ENCODE measurements around the gene TULP4. TPM values are rescaled to one million over a fixed set of nuclear protein-coding genes. Genes with fewer than 3 reads are reported as not detected.
"Not testable (repeated sequence)": the region's sequence is repeated elsewhere in the genome, so short reads cannot be mapped to it uniquely, and the experiment has no call there.

TULP4 gene
- total RNA-seq, 2 donors from 2014 or later, result 19.5 to 20.8 TPM

- no peak overlapping the region for H3K27ac Mint-ChIP-seq
- peaks cover 0 to 4% of the 10 kb centered on the region in 2 donors for H3K9me3 Mint-ChIP-seq
Observed at GRCh38 chr6:158340252-158340651, 28.0 kb downstream of the TULP4 start.

GRCh38 chr6:158344534-158344933 lies 32.3 kb downstream of the TULP4 start:
- ATAC-seq (replicated peaks in 1 of 2), result peak; percentile 92 to 97
- peaks cover 4 to 7% of the 10 kb centered on the region in 2 donors for H3K9me3 Mint-ChIP-seq
- H3K4me3 Mint-ChIP-seq, result peak overlapping the region in 1 of 2 donors; percentile 48
- H3K36me3 Mint-ChIP-seq (ENCODE audit: insufficient read depth in 2 of 2), result peaks cover 10 to 16% of the 10 kb centered on the region in 2 donors
- DNase-seq, result peak; percentile 23 to 54
- H3K27ac Mint-ChIP-seq, result peak overlapping the region; percentile 30
- H3K27me3 Mint-ChIP-seq (ENCODE audit: low read depth), result no peaks in the 10 kb centered on the region
- peaks cover 22% of the 10 kb centered on the region for H3K4me1 Mint-ChIP-seq (ENCODE audit: low read depth)

More at GRCh38 chr6:158340252-158340651, 28.0 kb downstream of the TULP4 start:
- Mint-ChIP-seq H3K4me1 (ENCODE audit: low read depth) (peaks cover 31% of the 10 kb centered on the region), H3K27me3 (ENCODE audit: low read depth) (no peaks in the 10 kb centered on the region), H3K36me3 (ENCODE audit: insufficient read depth in 2 of 2) (peaks cover 4 to 13% of the 10 kb centered on the region in 2 donors), H3K4me3 (no peak overlapping the region)
- DNase-seq, result no peak
- no peak for ATAC-seq (replicated peaks in 1 of 2)

GRCh38 chr6:158345444-158345843 lies 33.2 kb downstream of the TULP4 start:
- H3K9me3 Mint-ChIP-seq; H3K27ac Mint-ChIP-seq; DNase-seq; H3K27me3 Mint-ChIP-seq (ENCODE audit: low read depth); H3K4me3 Mint-ChIP-seq; ATAC-seq (replicated peaks in 1 of 2): not testable (repeated sequence)
- peaks cover 22% of the 10 kb centered on the region for H3K4me1 Mint-ChIP-seq (ENCODE audit: low read depth)
- peaks cover 10 to 16% of the 10 kb centered on the region in 2 donors for H3K36me3 Mint-ChIP-seq (ENCODE audit: insufficient read depth in 2 of 2)

GRCh38 chr6:158347335-158347734 lies 35.1 kb downstream of the TULP4 start:
- H3K36me3 Mint-ChIP-seq (ENCODE audit: insufficient read depth in 2 of 2), result peaks cover 10 to 16% of the 10 kb centered on the region in 2 donors
- H3K4me1 Mint-ChIP-seq (ENCODE audit: low read depth), result peaks cover 18% of the 10 kb centered on the region
- DNase-seq (no peak), ATAC-seq (replicated peaks in 1 of 2) (no peak)
- H3K27ac Mint-ChIP-seq, result no peak overlapping the region
- no peaks in the 10 kb centered on the region for H3K27me3 Mint-ChIP-seq (ENCODE audit: low read depth)
- H3K4me3 Mint-ChIP-seq, result no peak overlapping the region
- peaks cover 4 to 7% of the 10 kb centered on the region in 2 donors for H3K9me3 Mint-ChIP-seq

- H3K4me1 Mint-ChIP-seq (ENCODE audit: low read depth), result peaks cover 16% of the 10 kb centered on the region
Observed at GRCh38 chr6:158348737-158349504, 36.7 kb downstream of the TULP4 start.

GRCh38 chr6:158349505-158350275 lies 37.4 kb downstream of the TULP4 start:
- peaks cover 12% of the 10 kb centered on the region for H3K4me1 Mint-ChIP-seq (ENCODE audit: low read depth)
- H3K27me3 Mint-ChIP-seq (ENCODE audit: low read depth); H3K9me3 Mint-ChIP-seq; ATAC-seq (replicated peaks in 1 of 2); H3K27ac Mint-ChIP-seq; H3K36me3 Mint-ChIP-seq (ENCODE audit: insufficient read depth in 2 of 2); H3K4me3 Mint-ChIP-seq; DNase-seq: not testable (repeated sequence)

More at GRCh38 chr6:158348737-158349504, 36.7 kb downstream of the TULP4 start:
- H3K27ac Mint-ChIP-seq; H3K27me3 Mint-ChIP-seq (ENCODE audit: low read depth); H3K4me3 Mint-ChIP-seq; DNase-seq; H3K9me3 Mint-ChIP-seq; ATAC-seq (replicated peaks in 1 of 2): not testable (repeated sequence)
- peaks cover 10 to 16% of the 10 kb centered on the region in 2 donors for H3K36me3 Mint-ChIP-seq (ENCODE audit: insufficient read depth in 2 of 2)

GRCh38 chr6:158350731-158351130 lies 38.5 kb downstream of the TULP4 start:
- H3K36me3 Mint-ChIP-seq (ENCODE audit: insufficient read depth in 2 of 2); ATAC-seq (replicated peaks in 1 of 2); DNase-seq; H3K4me3 Mint-ChIP-seq; H3K27me3 Mint-ChIP-seq (ENCODE audit: low read depth); H3K9me3 Mint-ChIP-seq; H3K4me1 Mint-ChIP-seq (ENCODE audit: low read depth); H3K27ac Mint-ChIP-seq: not testable (repeated sequence)

- ATAC-seq (replicated peaks in 1 of 2) (no peak), DNase-seq (no peak)
- Mint-ChIP-seq H3K27ac (no peak overlapping the region), H3K36me3 (ENCODE audit: insufficient read depth in 2 of 2) (no peaks in the 10 kb centered on the region), H3K4me1 (ENCODE audit: low read depth) (peaks cover 42% of the 10 kb centered on the region), H3K27me3 (ENCODE audit: low read depth) (no peaks in the 10 kb centered on the region), H3K9me3 (no peaks in the 10 kb centered on the region), H3K4me3 (no peak overlapping the region)
Observed at GRCh38 chr6:158353883-158354877, 41.9 kb downstream of the TULP4 start.

- Mint-ChIP-seq H3K4me3 (peak overlapping the region in 1 of 2 donors; percentile 83), H3K36me3 (ENCODE audit: insufficient read depth in 2 of 2) (no peaks in the 10 kb centered on the region), H3K9me3 (no peaks in the 10 kb centered on the region), H3K27ac (peak overlapping the region; percentile 81), H3K27me3 (ENCODE audit: low read depth) (no peaks in the 10 kb centered on the region), H3K4me1 (ENCODE audit: low read depth) (peaks cover 53% of the 10 kb centered on the region)
- ATAC-seq (replicated peaks in 1 of 2) (peak; percentile 8 to 27), DNase-seq (no peak)
Observed at GRCh38 chr6:158356586-158357546, 44.6 kb downstream of the TULP4 start.

- Mint-ChIP-seq H3K4me3 (peak overlapping the region; percentile 56 to 83), H3K4me1 (ENCODE audit: low read depth) (peaks cover 53% of the 10 kb centered on the region), H3K27me3 (ENCODE audit: low read depth) (no peaks in the 10 kb centered on the region), H3K36me3 (ENCODE audit: insufficient read depth in 2 of 2) (no peaks in the 10 kb centered on the region), H3K9me3 (no peaks in the 10 kb centered on the region), H3K27ac (peak overlapping the region; percentile 81)
- peak; percentile 96 to 98 for ATAC-seq (replicated peaks in 1 of 2)
- DNase-seq, result peak; percentile 27 to 36
Observed at GRCh38 chr6:158357570-158358216, 45.4 kb downstream of the TULP4 start.

- no peaks in the 10 kb centered on the region for H3K27me3 Mint-ChIP-seq (ENCODE audit: low read depth)
- peak overlapping the region in 1 of 2 donors; percentile 83 for H3K4me3 Mint-ChIP-seq
- ATAC-seq (replicated peaks in 1 of 2) (no peak), DNase-seq (no peak)
- H3K9me3 Mint-ChIP-seq, result no peaks in the 10 kb centered on the region
- H3K36me3 Mint-ChIP-seq (ENCODE audit: insufficient read depth in 2 of 2), result no peaks in the 10 kb centered on the region
- H3K27ac Mint-ChIP-seq, result no peak overlapping the region
- H3K4me1 Mint-ChIP-seq (ENCODE audit: low read depth), result peaks cover 53% of the 10 kb centered on the region
Observed at GRCh38 chr6:158358450-158359077, 46.3 kb downstream of the TULP4 start.
